Transverse colon (tissue), 4 donors: Measurements from ENCODE around the gene HRAS.

ENCODE experiments used
- EP300 ChIP-seq: sonication (generic); formaldehyde crosslinking; IDR thresholded peaks from one replicate; pipeline ENCODE4 v1.6.1; 2017; ENCODE audit warnings: antibody characterized with exemption, low read depth
- POLR2A ChIP-seq: fragments of 450-650 bp; IDR thresholded peaks from one replicate; pipeline ENCODE4 v1.6.1; 2016; ENCODE audit warnings: antibody characterized with exemption, mild to moderate bottlenecking, moderate library complexity
- POLR2AphosphoS5 ChIP-seq, 3 donors: sonication (generic); formaldehyde crosslinking; IDR thresholded peaks; one replicate each; pipeline ENCODE4 v1.6.1; 2016; ENCODE audit warnings: antibody characterized with exemption in 3 of 3
- TF ChIP-seq, protein P1 (sequence below), 5 experiments: fragments of 200-600 bp in 3 of 5; fragments of 450-650 bp in 2 of 5; sonication (generic) in 3 of 5; IDR thresholded peaks; 1 replicate in 2 of 5; 2 replicates in 3 of 5; pipeline ENCODE4 v1.5.1; 2016 to 2017; ENCODE audit warnings: antibody characterized with exemption in 5 of 5, inconsistent platforms in 3 of 5, mild to moderate bottlenecking in 2 of 5, moderate library complexity in 1 of 5

DNA sequence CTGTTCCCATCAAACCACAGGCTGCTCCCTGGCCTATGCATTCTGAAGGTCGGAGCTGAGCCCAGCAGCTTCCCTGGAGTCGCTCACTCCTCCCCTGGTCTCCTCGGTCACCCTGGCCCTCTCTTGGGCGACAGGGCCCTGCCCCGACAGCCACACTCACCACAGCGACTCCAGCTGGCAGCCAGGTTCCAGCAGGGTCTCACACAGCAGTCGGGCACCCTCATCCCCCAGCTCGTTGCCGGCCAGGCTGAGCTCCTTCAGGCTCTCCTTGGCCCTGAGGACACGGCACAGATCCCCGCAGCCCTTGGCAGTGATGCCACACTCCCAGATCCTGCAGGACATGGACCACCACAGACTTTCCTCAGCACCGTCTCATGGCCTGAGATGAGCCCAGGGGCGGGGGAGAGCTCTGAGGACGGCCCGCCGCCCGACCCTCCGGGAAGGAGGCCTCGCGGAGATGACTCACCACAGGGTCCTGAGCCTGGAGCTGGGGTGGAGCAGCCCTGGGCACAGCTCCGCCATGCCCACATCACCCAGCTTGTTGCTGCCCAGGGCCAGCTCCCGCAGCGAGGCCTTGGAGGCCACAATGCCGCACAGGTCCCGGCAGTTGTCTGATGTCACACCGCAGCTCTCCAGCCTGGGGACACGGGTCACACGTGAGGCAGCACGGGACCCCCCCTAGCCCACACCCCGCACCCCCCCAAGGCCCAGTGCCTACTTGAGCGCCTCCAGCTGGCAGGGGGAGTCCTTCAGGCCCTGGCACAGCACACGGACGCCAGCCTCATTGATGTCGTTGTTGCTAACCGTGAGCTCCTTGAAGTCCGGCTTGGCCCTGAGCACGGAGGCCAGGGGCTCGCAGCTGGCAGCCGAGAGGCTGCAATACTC lies 36.8 kb downstream of the HRAS start:
- TF ChIP-seq, protein P1, sequence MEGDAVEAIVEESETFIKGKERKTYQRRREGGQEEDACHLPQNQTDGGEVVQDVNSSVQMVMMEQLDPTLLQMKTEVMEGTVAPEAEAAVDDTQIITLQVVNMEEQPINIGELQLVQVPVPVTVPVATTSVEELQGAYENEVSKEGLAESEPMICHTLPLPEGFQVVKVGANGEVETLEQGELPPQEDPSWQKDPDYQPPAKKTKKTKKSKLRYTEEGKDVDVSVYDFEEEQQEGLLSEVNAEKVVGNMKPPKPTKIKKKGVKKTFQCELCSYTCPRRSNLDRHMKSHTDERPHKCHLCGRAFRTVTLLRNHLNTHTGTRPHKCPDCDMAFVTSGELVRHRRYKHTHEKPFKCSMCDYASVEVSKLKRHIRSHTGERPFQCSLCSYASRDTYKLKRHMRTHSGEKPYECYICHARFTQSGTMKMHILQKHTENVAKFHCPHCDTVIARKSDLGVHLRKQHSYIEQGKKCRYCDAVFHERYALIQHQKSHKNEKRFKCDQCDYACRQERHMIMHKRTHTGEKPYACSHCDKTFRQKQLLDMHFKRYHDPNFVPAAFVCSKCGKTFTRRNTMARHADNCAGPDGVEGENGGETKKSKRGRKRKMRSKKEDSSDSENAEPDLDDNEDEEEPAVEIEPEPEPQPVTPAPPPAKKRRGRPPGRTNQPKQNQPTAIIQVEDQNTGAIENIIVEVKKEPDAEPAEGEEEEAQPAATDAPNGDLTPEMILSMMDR (IDR thresholded peaks at IDR 0.05) = no peak
- TF ChIP-seq POLR2A (no peak), EP300 (no peak), POLR2AphosphoS5 (IDR thresholded peaks at IDR 0.05) (no peak)
